SK-N-MC (cell line): ENCODE data around the gene WDR35.

Experiments used
- EZH2 ChIP-seq: fragments of 200-600 bp; sonication (generic); IDR thresholded peaks from one replicate; pipeline ENCODE4 v1.6.1; 2017; ENCODE audit warnings: antibody characterized with exemption
- POLR2AphosphoS5 ChIP-seq: IDR thresholded peaks from 2 replicates; pipeline ENCODE4 v1.6.1; 2012; ENCODE audit warnings: mild to moderate bottlenecking, low read depth, low read length, borderline replicate concordance

DNA sequence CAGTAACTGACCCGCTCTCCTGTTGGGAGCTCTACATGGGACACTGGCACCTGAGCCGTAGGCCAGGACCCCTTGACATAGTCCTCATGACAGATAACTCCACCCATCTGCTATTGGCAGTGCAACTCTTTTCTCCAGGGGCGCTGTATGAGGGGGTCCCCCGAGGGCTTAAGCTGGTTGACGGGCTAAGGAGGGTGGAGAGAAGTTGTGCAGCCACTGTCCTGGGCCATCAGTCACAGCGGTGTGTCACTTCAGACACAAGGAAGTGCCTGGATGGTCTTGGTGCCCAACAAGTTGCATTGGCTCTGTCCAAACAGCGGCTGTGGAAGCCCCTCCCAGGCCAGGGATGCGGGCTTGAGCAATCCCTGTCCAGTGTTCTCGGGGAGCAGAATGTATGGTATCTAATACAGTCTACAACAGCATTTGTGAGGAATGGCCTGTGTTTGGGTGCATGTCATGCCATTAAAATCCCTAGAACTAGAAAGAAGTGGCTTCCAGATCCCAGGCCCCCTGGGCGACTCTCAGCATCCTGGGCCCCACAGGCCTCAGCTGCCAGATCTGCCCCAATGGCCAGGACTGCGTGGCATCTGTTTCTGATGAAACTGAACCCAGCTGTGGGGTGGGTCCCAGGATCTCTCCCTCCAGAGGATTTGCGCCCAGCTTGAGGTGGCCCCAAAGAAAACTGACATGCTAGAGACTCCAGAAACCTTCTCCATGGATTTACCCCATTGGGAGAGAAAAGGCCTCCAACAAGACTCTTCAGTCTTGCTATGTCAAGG is 111.4 kb downstream of the WDR35 start:
- TF ChIP-seq POLR2AphosphoS5 (no peak), EZH2 (no peak)
